Measurements from ENCODE around the gene NOS3.

The NOS3 gene

DNA sequence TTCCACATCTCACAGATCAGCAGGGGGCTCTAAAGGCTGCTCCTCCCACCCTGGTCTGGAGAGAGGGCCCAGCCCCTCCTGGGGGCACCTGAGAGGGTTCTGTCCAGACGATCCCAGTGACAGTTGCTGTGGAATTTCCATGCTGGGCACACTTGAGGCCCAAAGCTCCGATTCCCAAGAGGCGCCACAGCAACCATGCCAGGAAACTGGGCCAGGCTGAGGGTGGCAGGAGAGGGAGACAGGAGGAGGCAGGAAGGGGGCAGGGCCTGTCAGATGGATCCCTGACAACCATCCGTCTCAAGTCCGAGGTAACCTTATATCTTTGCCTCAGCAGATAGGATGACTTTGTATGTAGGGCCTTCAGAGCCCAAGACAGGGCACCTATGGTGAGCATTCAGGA lies 4.3 kb upstream of the NOS3 start:
- H2AFZ ChIP-seq (ENCODE audit: low read depth, low read length) = no peak overlapping the region

DNA sequence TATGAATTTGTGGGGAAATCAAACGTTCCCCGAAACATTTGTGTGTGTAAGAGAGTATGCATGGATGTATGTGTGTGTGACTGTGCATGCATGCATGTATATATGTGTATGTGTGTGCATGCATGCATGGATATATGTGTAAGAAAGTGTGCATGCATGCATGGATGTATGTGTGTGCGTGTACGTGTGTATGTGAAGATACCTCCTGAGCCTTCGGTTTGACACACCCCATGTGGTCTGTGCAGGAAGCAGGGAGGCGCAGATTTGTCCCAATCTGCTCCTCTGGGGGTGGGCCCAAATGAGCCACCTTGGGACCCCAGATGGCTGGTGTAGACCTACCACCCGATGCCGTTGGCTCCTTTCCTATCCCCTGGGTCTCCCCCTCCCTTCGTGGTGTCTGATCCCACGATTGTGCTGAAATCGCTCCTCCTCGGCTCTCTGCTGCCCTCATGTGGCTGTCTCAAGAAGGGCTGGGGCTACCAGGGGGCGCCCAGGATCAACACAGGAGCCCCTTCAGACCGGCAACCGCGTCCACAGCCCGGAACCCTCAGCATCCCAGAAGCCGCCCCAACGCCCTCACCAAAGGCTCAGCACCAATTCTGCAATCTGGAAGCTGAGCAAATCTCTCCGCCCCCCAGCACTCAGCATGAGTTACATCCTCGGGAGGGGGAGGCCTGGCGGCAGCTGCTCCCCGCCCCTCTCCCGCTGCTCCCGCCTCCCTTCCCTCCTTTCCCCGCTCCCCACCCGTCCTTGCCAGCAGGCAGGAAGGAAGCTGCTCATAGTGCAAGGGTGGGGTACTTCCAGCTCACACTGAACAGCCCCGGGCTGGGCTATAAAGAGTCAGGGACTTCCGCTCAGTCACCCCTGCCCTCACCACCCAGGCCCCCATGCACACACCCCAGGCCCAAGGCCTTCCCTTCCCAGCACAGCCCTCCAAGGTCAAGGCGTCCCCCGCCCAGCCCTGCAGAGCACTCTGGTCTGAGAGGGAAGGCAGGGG lies 2.3 kb upstream of the NOS3 start:
- ATAC-seq (ENCODE audit: insufficient read depth, low read depth) = peak; percentile 84
- H4K20me1 ChIP-seq (ENCODE audit: insufficient read depth, low read length) = peaks cover 9% of the 10 kb centered on the region
- H3K9ac ChIP-seq (ENCODE audit: low read depth, low read length) = no peak overlapping the region
- DNase-seq = peak; percentile 76
- no peaks in the 10 kb centered on the region for H3K9me3 ChIP-seq (ENCODE audit: insufficient read depth, low read length, severe bottlenecking)
- peak overlapping the region in 1 of 2 experiments; percentile 25; a peak in 1 of 4 replicates for H3K4me3 ChIP-seq (ENCODE audit: low read depth in 1 of 2, low read length in 2 of 2)
- no peaks in the 10 kb centered on the region for H3K36me3 ChIP-seq (ENCODE audit: insufficient read depth, low read length)
- peaks cover 11% of the 10 kb centered on the region for H3K4me1 ChIP-seq (ENCODE audit: insufficient read depth, low read length)
- H3K27ac ChIP-seq (ENCODE audit: low read length) = no peak overlapping the region
- no peaks in the 10 kb centered on the region for H3K79me2 ChIP-seq (ENCODE audit: insufficient read depth, low read length)
- no peak overlapping the region for H2AFZ ChIP-seq (ENCODE audit: low read depth, low read length)
- TF ChIP-seq EZH2 (IDR thresholded peaks at IDR 0.05; ENCODE audit: borderline replicate concordance, low read depth, low read length, severe bottlenecking) (no peak), CTCF (IDR thresholded peaks at IDR 0.05; ENCODE audit: borderline replicate concordance, extremely low read depth, low read length, poor library complexity, severe bottlenecking) (peak; percentile 90)
- peak overlapping the region; percentile 51 for H3K4me2 ChIP-seq (ENCODE audit: insufficient read depth, low read length)
- H3K27me3 ChIP-seq (ENCODE audit: insufficient read depth, low read length, poor library complexity) = peaks cover 13% of the 10 kb centered on the region

More for the DNA sequence above, 4.3 kb upstream of the NOS3 start:
- peaks cover 16% of the 10 kb centered on the region for H3K27me3 ChIP-seq (ENCODE audit: insufficient read depth, low read length, poor library complexity)
- peaks cover 11% of the 10 kb centered on the region for H3K4me1 ChIP-seq (ENCODE audit: insufficient read depth, low read length)
- H3K27ac ChIP-seq (ENCODE audit: low read length) = no peak overlapping the region
- ATAC-seq (ENCODE audit: insufficient read depth, low read depth) = no peak
- no peaks in the 10 kb centered on the region for H3K79me2 ChIP-seq (ENCODE audit: insufficient read depth, low read length)
- no peak overlapping the region for H3K4me2 ChIP-seq (ENCODE audit: insufficient read depth, low read length)
- no peak for DNase-seq
- H3K9ac ChIP-seq (ENCODE audit: low read depth, low read length) = no peak overlapping the region
- no peaks in the 10 kb centered on the region for H3K36me3 ChIP-seq (ENCODE audit: insufficient read depth, low read length)
- no peaks in the 10 kb centered on the region for H3K9me3 ChIP-seq (ENCODE audit: insufficient read depth, low read length, severe bottlenecking)
- H3K4me3 ChIP-seq (ENCODE audit: low read depth in 1 of 2, low read length in 2 of 2) = no peak overlapping the region
- no peak for TF ChIP-seq EZH2 (IDR thresholded peaks at IDR 0.05; ENCODE audit: borderline replicate concordance, low read depth, low read length, severe bottlenecking)
- no peak for TF ChIP-seq CTCF (IDR thresholded peaks at IDR 0.05; ENCODE audit: borderline replicate concordance, extremely low read depth, low read length, poor library complexity, severe bottlenecking)
- peaks cover 13% of the 10 kb centered on the region for H4K20me1 ChIP-seq (ENCODE audit: insufficient read depth, low read length)

- ATAC-seq (ENCODE audit: insufficient read depth, low read depth) (no peak), DNase-seq (no peak)
- Histone ChIP-seq H3K9me3 (ENCODE audit: insufficient read depth, low read length, severe bottlenecking) (no peaks in the 10 kb centered on the region), H3K4me2 (ENCODE audit: insufficient read depth, low read length) (no peak overlapping the region), H3K9ac (ENCODE audit: low read depth, low read length) (no peak overlapping the region), H3K27ac (ENCODE audit: low read length) (no peak overlapping the region), H3K36me3 (ENCODE audit: insufficient read depth, low read length) (no peaks in the 10 kb centered on the region), H3K4me1 (ENCODE audit: insufficient read depth, low read length) (peaks cover 11% of the 10 kb centered on the region), H3K27me3 (ENCODE audit: insufficient read depth, low read length, poor library complexity) (peaks cover 13% of the 10 kb centered on the region), H2AFZ (ENCODE audit: low read depth, low read length) (no peak overlapping the region), H4K20me1 (ENCODE audit: insufficient read depth, low read length) (peaks cover 9% of the 10 kb centered on the region), H3K79me2 (ENCODE audit: insufficient read depth, low read length) (no peaks in the 10 kb centered on the region), H3K4me3 (ENCODE audit: low read depth in 1 of 2, low read length in 2 of 2) (no peak overlapping the region)
- TF ChIP-seq CTCF (IDR thresholded peaks at IDR 0.05; ENCODE audit: borderline replicate concordance, extremely low read depth, low read length, poor library complexity, severe bottlenecking) (no peak), EZH2 (IDR thresholded peaks at IDR 0.05; ENCODE audit: borderline replicate concordance, low read depth, low read length, severe bottlenecking) (no peak)
These were observed 1.4 kb upstream of the NOS3 start for GRCh38 chr7:150989456-150989855.

Measured in DND-41 (cell line).